GM12891 (cell line): ENCODE measurements around the gene KRT9.

Experiments
- DNase-seq: peaks from one replicate; pipeline ENCODE4 v3.0.0; 2011; ENCODE audit warnings: low spot score; ENCODE audit not compliant: insufficient read length
- FAIRE-seq: peaks from 2 replicates; lab custom pipeline; 2011; peaks lifted over from hg19 to GRCh38; lab: Jason Lieb, UNC
- PAX5 ChIP-seq: IDR thresholded peaks from 2 replicates; pipeline ENCODE4 v1.6.1; 2011; ENCODE audit warnings: low read length, moderate library complexity, mild to moderate bottlenecking; ENCODE audit not compliant: insufficient read depth, severe bottlenecking
- POLR2A ChIP-seq: IDR thresholded peaks from 2 replicates; pipeline ENCODE4 v1.6.1; 2011; ENCODE audit warnings: low read depth, low read length, control low read depth
- POLR2AphosphoS5 ChIP-seq: IDR thresholded peaks from 2 replicates; pipeline ENCODE4 v1.6.1; 2011; ENCODE audit warnings: low read depth, low read length, control low read depth
- POU2F2 ChIP-seq: IDR thresholded peaks from 2 replicates; pipeline ENCODE4 v1.6.1; 2011; ENCODE audit warnings: low read depth, mild to moderate bottlenecking, control low read depth, low read length, moderate library complexity
- SPI1 ChIP-seq: IDR thresholded peaks from 2 replicates; pipeline ENCODE4 v1.6.1; 2011; ENCODE audit warnings: low read depth, low read length, control low read depth
- TAF1 ChIP-seq: IDR thresholded peaks from 2 replicates; pipeline ENCODE4 v1.6.1; 2011; ENCODE audit warnings: low read depth, low read length, control low read depth

KRT9 gene

GRCh38 chr17:41528959-41529353, 42.9 kb downstream of the KRT9 start:
- FAIRE-seq = no peak
- DNase-seq = no peak

GRCh38 chr17:41527063-41528023, 44.5 kb downstream of the KRT9 start:
- no peak for DNase-seq
- no peak for FAIRE-seq
- TF ChIP-seq PAX5 = no peak
- TF ChIP-seq SPI1 = no peak
- TF ChIP-seq POU2F2 = no peak
- no peak for TF ChIP-seq POLR2A
- no peak for TF ChIP-seq TAF1
- TF ChIP-seq POLR2AphosphoS5 = no peak

More at GRCh38 chr17:41528959-41529353, 42.9 kb downstream of the KRT9 start:
- no peak for TF ChIP-seq TAF1
- no peak for TF ChIP-seq SPI1
- TF ChIP-seq POLR2A = no peak
- TF ChIP-seq POLR2AphosphoS5 = no peak
- no peak for TF ChIP-seq POU2F2
- TF ChIP-seq PAX5 = no peak

DNA sequence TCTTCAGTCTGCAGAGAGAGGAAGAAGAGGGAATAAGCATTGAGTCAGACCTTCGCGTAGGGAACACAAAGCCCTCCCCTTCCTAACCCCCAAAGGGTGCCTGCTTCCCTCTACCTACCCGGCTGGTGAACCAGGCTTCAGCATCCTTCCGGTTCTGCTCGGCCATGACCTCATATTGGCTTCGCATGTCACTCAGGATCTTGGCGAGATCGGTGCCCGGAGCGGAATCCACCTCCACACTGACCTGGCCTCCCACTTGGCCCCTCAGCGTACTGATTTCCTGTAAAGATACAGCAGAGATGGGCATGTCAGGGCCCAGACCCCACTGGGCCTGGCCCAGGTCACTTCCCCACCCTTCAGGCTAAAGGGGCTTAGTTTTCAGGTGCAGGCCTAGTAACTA, 47.6 kb downstream of the KRT9 start:
- no peak for FAIRE-seq
- DNase-seq = no peak
- TF ChIP-seq TAF1 (no peak), POLR2AphosphoS5 (no peak), SPI1 (no peak), PAX5 (no peak), POU2F2 (no peak), POLR2A (no peak)

- TF ChIP-seq POLR2A (no peak), TAF1 (no peak), SPI1 (no peak), POLR2AphosphoS5 (no peak), PAX5 (no peak), POU2F2 (no peak)
- DNase-seq (no peak), FAIRE-seq (no peak)
Observed at GRCh38 chr17:41523787-41524186, 48.1 kb downstream of the KRT9 start.

GRCh38 chr17:41523225-41523593, 48.6 kb downstream of the KRT9 start:
- FAIRE-seq (no peak), DNase-seq (no peak)
- TF ChIP-seq TAF1 (no peak), POU2F2 (no peak), SPI1 (no peak), PAX5 (no peak), POLR2AphosphoS5 (no peak)

DNA sequence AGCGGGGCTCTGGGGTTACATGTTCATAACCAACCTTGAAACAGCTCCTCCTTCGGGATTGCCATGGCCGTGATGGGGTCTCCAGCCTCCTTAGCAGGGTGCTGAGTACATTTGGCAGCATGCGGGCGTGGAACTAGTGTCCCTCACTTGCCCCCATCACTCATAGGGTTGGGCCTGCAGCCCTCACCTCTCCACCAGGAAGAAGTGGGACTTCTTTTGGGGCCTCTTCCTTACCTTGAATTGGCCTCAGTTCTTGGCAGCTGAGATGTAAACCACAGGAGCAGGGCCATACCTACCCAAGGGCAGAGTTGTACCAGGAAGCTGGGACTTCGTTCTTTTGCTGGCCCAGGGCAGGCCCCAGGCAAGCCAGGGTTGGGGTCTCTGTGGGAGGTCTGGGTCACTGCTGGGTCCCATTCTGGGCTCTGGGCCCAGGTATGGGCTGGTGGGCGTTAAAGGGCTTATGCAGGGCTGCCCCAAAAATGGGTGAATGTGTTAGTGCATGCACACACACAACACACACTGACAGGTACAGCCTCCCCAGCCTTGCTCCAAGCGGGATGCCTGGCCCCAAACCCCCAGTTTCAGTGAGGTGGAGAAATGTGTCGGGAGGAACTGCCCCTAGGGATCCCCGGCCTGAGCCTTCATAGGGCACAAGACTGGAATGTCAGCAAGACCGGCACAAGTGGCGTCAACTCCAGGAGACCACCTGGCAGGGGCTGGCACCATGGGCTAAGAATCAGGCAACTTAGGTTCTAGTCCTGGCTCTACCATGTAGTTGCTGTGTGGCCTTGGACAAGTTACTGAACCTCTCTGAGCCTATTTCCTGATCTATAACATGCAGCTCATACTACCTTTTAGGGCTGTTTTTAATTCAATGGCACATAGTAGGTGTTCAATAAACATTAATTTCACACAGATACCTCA, 49.3 kb downstream of the KRT9 start:
- TF ChIP-seq POU2F2 (no peak), POLR2A (no peak), PAX5 (no peak), TAF1 (no peak), SPI1 (no peak), POLR2AphosphoS5 (no peak)
- FAIRE-seq (no peak), DNase-seq (no peak)

- TF ChIP-seq TAF1 (no peak), POLR2AphosphoS5 (no peak), POLR2A (no peak), PAX5 (no peak), POU2F2 (no peak), SPI1 (no peak)
- DNase-seq (no peak), FAIRE-seq (no peak)
Observed at GRCh38 chr17:41521574-41522261, 50.1 kb downstream of the KRT9 start.

DNA sequence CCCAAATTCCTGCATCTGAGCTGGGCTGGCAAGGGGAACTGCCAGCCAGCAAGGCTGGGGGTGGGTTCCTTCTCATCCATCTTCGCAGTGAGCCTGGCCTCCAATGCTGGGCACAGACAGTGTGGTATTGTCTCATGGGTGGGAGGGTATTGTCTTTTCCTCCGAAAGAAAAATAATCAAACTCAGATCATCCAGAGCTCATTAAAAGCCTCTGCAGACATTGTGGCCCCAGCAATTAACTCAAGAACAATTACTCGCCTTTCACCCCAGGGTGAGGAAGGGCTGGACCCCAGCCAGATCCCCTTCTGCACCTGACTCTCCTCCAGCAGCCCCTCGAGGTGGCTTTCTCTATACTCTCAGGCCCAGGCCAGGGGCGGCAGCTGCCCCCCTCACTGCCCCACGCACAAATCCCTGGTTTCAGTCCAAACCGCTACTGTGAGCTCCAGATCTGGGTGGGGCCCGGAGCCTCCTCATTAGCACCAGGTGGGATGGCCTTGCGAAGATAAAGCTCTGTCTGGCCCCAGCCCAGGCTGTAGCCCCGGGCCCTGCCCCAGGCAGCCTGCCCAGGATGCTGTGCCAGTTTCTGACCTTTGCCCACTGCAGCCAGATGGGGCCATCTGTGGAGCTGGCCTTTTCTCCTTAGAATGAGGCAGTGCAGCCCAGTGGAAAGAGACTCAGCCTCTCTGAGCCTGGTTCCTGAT, 50.9 kb downstream of the KRT9 start:
- FAIRE-seq (no peak), DNase-seq (no peak)
- TF ChIP-seq POLR2AphosphoS5 = no peak
- no peak for TF ChIP-seq TAF1
- TF ChIP-seq POLR2A = no peak
- no peak for TF ChIP-seq PAX5
- no peak for TF ChIP-seq SPI1
